ENCODE data around the gene PCBP4. TPM values are rescaled to one million over a fixed set of nuclear protein-coding genes. Genes with fewer than 3 reads are reported as not detected.

PCBP4 gene
- total RNA-seq, 4 donors from 2014 or later, result 184 to 320 (median 199) TPM

DNA sequence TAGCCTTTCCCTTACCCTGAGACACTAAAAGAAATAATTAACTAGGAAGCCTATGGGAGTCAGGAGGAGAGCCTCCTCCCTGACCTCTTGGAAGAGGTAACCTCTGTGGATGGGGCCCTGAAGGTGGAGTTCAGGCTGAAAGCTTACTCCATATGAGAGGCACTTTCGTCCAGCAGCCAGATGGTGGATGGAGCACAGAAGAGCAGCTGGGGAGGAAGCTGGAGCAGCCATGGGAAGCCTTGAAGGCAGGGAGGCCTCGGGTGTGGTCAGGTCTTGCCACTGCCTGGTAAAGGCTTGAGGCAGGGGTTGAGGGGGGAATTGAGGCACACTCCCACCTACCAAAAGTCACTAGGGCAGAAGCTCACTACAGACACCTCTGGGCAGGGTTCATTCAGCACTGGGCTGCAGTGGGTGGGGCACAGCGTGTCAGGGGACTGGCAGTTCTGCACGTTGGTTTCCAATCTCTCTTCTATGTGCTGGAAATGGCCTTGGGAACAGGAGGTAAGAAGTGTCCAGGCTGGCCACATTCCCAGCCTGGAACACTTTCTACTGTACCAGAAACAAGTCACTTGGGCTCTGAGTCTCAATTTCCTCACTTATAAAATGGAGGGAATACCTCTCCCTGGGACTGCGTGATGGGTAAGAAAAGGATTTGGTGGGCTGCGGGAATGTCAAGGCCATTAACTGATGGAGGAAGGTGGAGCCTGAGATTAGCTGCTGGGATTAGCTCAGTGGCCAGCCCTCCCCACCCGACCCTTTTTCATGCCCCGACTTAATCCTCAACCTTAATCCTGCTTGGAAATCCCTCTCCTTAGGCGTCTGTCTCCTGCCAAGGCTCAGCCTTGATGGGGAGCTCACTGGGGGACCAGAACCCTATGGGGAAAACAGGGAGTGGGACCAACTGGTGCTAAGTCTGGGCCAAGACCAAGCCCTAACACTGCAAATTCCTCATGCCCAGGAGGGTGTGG, 5.4 kb downstream of the PCBP4 start:
- H3K27ac ChIP-seq, result peak overlapping the region; percentile 90 to 100 (median 94)
- intact Hi-C loops (cut with DNase I; ENCODE audit: low total_unique reads) (no loop called here), in situ Hi-C loops (cut with MboI; ENCODE audit: low sequenced_read_pairs in 4 of 4) (no loop called here)
- H3K27me3 ChIP-seq, result no peaks in the 10 kb centered on the region
- peak; percentile 72 to 87 for ATAC-seq
- H3K4me3 ChIP-seq, result no peak overlapping the region
- no peaks in the 10 kb centered on the region for H3K9me3 ChIP-seq
- peak; percentile 71 to 81 for DNase-seq
- TF ChIP-seq, protein P1, sequence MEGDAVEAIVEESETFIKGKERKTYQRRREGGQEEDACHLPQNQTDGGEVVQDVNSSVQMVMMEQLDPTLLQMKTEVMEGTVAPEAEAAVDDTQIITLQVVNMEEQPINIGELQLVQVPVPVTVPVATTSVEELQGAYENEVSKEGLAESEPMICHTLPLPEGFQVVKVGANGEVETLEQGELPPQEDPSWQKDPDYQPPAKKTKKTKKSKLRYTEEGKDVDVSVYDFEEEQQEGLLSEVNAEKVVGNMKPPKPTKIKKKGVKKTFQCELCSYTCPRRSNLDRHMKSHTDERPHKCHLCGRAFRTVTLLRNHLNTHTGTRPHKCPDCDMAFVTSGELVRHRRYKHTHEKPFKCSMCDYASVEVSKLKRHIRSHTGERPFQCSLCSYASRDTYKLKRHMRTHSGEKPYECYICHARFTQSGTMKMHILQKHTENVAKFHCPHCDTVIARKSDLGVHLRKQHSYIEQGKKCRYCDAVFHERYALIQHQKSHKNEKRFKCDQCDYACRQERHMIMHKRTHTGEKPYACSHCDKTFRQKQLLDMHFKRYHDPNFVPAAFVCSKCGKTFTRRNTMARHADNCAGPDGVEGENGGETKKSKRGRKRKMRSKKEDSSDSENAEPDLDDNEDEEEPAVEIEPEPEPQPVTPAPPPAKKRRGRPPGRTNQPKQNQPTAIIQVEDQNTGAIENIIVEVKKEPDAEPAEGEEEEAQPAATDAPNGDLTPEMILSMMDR (IDR thresholded peaks at IDR 0.05 in 4 of 5, conservative IDR thresholded peaks at IDR 0.05 in 1 of 5), result no peak
- TF ChIP-seq POLR2A (IDR thresholded peaks at IDR 0.05), result no peak
- peaks cover 0 to 33% of the 10 kb centered on the region in 2 donors for H3K36me3 ChIP-seq
- peaks cover 52 to 63% of the 10 kb centered on the region in 2 donors for H3K4me1 ChIP-seq

DNA sequence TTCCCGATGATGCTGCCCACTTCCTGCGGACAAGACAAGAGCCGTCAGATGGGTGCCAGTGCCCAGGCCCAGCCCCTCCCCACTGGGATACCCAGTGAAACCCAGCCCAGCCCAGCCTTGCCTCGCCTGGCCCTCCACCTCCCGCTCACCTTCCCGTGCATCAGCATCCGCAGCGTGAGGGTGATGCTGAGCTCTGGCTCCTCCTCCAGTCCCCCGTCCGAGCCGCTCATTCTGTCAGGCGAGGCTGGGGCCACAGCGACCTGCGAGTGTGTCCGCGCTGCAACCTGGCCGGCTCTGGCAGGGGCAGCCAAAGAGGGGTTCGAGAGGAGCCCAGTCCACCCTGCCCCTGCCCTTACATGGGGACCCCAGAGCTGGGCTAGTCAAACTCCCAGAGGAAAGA, 6.2 kb downstream of the PCBP4 start:
- in situ Hi-C loops (cut with MboI; ENCODE audit: low sequenced_read_pairs in 4 of 4), result no loop called here
- H3K4me3 ChIP-seq, result no peak overlapping the region
- H3K9me3 ChIP-seq, result no peaks in the 10 kb centered on the region
- peaks cover 43 to 63% of the 10 kb centered on the region in 2 donors for H3K4me1 ChIP-seq
- no peaks in the 10 kb centered on the region for H3K27me3 ChIP-seq
- intact Hi-C loops (cut with DNase I; ENCODE audit: low total_unique reads), result no loop called here
- ATAC-seq, result no peak
- H3K36me3 ChIP-seq, result peaks cover 0 to 33% of the 10 kb centered on the region in 2 donors
- no peak for DNase-seq
- TF ChIP-seq POLR2A (IDR thresholded peaks at IDR 0.05), result no peak
- TF ChIP-seq, protein P1 (IDR thresholded peaks at IDR 0.05 in 4 of 5, conservative IDR thresholded peaks at IDR 0.05 in 1 of 5), result no peak
- peak overlapping the region; percentile 45 to 100 (median 94) for H3K27ac ChIP-seq

DNA sequence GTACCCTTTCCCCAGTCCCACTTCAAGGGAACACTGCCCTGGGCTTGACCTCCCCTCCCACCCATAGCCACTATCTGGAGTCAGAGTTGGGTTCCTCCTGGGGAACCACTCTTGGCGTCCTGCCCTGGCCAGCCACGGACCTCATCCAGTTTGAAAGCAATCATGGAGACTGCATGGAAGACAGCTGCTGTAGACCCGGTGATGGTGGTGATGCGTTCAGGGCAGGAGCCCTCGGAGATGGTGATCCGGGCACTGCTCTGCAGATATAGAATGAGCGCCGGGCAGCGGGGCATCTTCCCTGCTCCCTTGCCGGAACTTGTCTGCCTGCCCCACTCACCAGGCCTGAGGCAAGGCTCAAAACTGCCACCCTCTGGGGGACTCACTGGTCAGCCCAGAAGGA, 6.9 kb downstream of the PCBP4 start:
- no peak for ATAC-seq
- no peak for DNase-seq
- H3K9me3 ChIP-seq, result no peaks in the 10 kb centered on the region
- in situ Hi-C loops (cut with MboI; ENCODE audit: low sequenced_read_pairs in 4 of 4), result no loop called here
- no peaks in the 10 kb centered on the region for H3K27me3 ChIP-seq
- H3K4me1 ChIP-seq, result peaks cover 39 to 63% of the 10 kb centered on the region in 2 donors
- peaks cover 0 to 33% of the 10 kb centered on the region in 2 donors for H3K36me3 ChIP-seq
- intact Hi-C loops (cut with DNase I; ENCODE audit: low total_unique reads), result no loop called here
- peak overlapping the region in 2 of 4 donors; percentile 18 to 98 for H3K27ac ChIP-seq
- H3K4me3 ChIP-seq, result no peak overlapping the region
- TF ChIP-seq POLR2A (IDR thresholded peaks at IDR 0.05), result no peak
- TF ChIP-seq, protein P1 (IDR thresholded peaks at IDR 0.05 in 4 of 5, conservative IDR thresholded peaks at IDR 0.05 in 1 of 5), result no peak

DNA sequence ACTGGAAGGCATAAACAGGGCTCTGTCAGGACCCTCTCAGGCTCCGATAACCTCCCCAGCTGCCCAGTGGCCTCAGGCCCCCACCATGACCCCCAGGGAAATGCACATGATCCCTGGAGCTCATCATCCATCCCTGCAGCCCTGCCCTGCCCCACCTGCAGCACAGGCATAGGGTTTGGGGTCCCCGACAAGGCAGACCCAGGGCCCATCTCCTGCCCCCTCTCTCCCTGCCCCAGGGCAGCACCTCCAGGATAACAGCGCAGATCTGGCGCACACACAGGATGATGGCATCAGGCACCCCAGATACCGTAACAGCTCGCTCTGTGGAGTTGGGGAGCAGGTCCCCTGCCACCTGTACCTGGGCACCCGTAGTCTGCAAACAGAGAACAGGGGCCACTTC, 7.6 kb downstream of the PCBP4 start:
- Histone ChIP-seq H3K27me3 (no peaks in the 10 kb centered on the region), H3K9me3 (no peaks in the 10 kb centered on the region), H3K4me1 (peaks cover 39 to 59% of the 10 kb centered on the region in 2 donors), H3K4me3 (no peak overlapping the region), H3K27ac (no peak overlapping the region), H3K36me3 (peaks cover 0 to 33% of the 10 kb centered on the region in 2 donors)
- TF ChIP-seq, protein P1 (IDR thresholded peaks at IDR 0.05 in 4 of 5, conservative IDR thresholded peaks at IDR 0.05 in 1 of 5), result no peak
- TF ChIP-seq POLR2A (IDR thresholded peaks at IDR 0.05), result no peak
- intact Hi-C loops (cut with DNase I; ENCODE audit: low total_unique reads), result no loop called here
- ATAC-seq, result no peak
- in situ Hi-C loops (cut with MboI; ENCODE audit: low sequenced_read_pairs in 4 of 4), result no loop called here
- DNase-seq, result no peak

All from gastrocnemius medialis (tissue), 4 donors.